Measurements from ENCODE around the gene CYP46A1.

The CYP46A1 gene

DNA sequence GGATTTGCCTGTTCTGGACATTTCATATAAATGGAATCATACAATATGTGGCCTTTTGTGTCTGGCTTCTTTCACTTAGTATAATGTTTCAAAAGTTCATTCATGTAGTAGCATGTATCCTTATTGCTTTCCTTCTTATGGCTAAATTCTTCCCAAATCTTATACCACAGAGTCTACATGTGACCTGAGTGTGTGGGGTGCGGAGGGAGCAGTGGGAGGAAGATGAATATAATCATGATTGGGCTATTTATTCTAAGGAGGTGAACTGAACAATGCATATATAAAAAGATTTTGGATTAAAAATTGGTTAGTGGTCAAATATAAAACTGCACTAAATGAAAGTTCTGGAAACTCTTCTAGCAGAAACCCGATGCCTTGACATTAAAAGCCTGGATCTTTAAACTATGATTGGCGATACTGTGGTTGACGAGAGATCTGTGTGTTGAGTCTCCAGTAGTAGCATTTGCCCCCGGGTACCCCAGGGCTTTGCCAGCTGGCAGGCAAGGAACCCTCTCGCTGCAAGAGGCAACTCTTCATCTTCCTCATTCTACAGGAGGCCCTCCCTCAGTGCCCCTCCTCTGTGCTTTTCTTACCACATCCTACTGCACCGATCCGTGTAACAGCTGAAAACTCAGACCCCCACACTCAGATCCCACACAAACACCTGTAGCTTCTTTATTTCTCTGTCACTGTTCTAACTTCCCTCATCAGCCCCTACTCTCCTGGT is 2.6 kb downstream of the CYP46A1 start:
- in situ Hi-C loops (cut with MboI; ENCODE audit: low sequenced_read_pairs): no loop called here

DNA sequence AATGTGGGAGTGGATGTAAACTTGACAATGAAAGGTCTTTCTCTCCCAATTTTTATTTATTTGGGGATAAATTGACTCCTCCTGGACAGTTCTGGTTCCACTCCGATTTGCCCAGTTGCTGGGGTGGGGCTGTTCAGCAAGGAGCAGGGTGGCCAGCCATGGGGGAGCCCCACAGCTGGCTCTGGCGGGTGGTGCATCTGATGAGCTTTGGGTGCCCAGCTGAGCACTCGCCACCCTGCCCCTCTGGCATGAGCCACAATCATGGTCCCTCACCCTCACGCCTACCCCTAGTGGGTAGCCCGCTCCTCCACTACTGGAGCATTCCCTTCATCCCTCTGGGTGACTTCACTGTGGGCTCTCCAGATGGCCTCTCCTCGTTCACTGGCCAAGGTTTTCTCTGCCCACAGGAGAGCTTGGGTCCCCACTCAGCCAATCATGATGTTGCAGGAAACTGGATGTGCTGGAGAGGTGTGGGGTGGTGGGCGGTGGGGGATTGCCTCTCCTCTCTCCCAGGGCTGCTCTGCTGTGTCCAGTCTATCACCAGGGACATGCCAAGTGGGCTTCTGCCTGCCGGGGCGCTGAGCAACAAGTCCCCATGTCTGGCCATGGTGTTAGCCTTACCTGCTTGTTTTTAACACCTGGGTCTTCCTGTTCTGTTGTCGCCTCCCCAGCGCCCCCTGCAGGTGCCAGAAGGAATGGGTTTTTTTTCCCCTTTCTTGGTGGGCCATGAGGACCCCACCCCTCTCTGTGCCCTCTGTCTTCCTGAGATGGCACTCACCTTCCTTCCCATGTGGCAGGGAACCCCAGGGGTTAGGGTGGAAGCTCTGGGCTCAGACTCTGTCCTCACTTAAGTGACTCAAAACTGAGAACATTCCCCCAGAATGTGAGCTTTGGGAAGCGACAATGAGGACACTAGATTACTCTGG is 3.4 kb downstream of the CYP46A1 start:
- in situ Hi-C loops (cut with MboI; ENCODE audit: low sequenced_read_pairs): no loop called here

GRCh38 chr14:99688210-99688581 is 4.1 kb downstream of the CYP46A1 start:
- in situ Hi-C loops (cut with MboI; ENCODE audit: low sequenced_read_pairs): no loop called here

- in situ Hi-C loops (cut with MboI; ENCODE audit: low sequenced_read_pairs): no loop called here
Observed at GRCh38 chr14:99688629-99689028, 4.5 kb downstream of the CYP46A1 start.

GRCh38 chr14:99689266-99690236 is 5.5 kb downstream of the CYP46A1 start:
- in situ Hi-C loops (cut with MboI; ENCODE audit: low sequenced_read_pairs): no loop called here

DNA sequence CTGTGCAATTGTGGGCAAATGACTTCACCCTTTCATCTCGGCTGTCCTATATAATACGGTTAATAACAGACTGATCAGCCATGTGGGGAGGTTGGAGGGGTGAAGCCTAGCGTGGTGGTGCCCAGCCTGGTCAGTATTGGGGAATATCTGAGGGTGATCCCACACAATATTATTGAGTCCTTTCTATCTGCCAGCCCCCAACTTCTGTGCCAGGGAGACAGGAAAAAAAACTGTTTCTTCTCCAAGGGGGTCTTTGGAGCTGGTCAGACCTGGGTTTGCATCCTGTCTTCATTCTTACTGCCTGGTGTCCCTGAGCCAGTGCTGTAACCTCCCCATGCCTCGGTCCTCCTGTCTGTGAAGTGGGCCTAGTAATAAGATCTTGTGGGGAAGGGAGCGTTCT is 6.5 kb downstream of the CYP46A1 start:
- in situ Hi-C loops (cut with MboI; ENCODE audit: low sequenced_read_pairs): no loop called here

- in situ Hi-C loops (cut with MboI; ENCODE audit: low sequenced_read_pairs): no loop called here
Observed at GRCh38 chr14:99691111-99691885, 7.2 kb downstream of the CYP46A1 start.

- in situ Hi-C loops (cut with MboI; ENCODE audit: low sequenced_read_pairs): no loop called here
Observed at GRCh38 chr14:99693918-99694317, 9.8 kb downstream of the CYP46A1 start.

- in situ Hi-C loops (cut with MboI; ENCODE audit: low sequenced_read_pairs): no loop called here
Observed at GRCh38 chr14:99696929-99697328, 12.8 kb downstream of the CYP46A1 start.

GRCh38 chr14:99698236-99698635 is 14.1 kb downstream of the CYP46A1 start:
- in situ Hi-C loops (cut with MboI; ENCODE audit: low sequenced_read_pairs): no loop called here

DNA sequence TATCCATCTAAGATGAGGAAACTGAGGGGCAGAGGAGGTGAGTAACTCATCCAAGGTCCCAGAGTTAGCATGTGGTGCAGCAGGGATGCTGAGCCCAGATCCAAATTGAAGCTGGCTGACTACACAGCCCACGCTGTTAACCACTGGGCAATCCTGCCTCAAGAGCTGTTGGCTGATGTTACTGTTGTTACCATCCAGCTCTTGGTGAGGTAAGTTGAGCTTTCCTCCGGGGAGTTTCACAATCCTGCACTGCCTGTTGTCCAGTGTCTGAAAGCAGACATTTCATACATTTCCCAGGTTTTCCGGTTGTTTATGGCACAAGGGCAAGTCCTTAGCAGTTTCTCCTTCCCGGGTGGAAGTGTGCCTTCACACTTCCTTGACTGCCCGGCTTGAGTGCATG is 14.5 kb downstream of the CYP46A1 start:
- in situ Hi-C loops (cut with MboI; ENCODE audit: low sequenced_read_pairs): no loop called here

DNA sequence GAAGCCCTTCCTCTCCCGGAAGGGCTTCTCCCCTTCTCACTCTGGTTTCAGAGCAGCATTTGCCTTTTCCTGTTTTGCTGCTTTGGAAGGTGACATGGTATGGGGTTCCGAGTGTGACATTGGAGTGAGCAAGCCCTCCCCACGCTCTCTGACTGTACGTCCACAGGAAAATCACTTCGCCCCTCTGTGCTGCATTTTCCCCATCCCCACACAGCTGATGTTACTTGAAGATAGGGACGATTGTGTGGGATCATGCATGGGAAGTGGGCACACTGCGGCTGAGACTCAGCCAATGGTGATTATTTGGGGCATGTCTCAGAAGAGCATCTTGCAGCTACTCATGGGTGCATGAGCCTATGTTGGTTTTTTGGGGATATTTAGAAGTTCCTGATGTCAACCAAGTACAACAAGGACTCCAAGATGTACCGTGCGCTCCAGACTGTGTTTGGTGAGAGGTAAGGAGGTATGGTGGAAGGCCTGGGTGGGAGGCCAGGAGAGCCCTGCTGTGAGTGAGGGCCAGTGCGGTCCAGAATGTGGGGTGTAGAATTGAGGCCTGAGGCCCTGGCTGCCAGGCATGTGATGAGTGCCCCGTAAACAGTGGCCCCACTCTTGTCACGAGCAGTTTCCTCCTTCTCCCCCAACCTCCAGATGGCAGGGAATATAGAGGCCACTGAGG is 15.1 kb downstream of the CYP46A1 start:
- in situ Hi-C loops (cut with MboI; ENCODE audit: low sequenced_read_pairs): no loop called here

- in situ Hi-C loops (cut with MboI; ENCODE audit: low sequenced_read_pairs): no loop called here
Observed at GRCh38 chr14:99699861-99700260, 15.8 kb downstream of the CYP46A1 start.

GRCh38 chr14:99700379-99700778 is 16.3 kb downstream of the CYP46A1 start:
- in situ Hi-C loops (cut with MboI; ENCODE audit: low sequenced_read_pairs): no loop called here

GRCh38 chr14:99701260-99701659 is 17.2 kb downstream of the CYP46A1 start:
- in situ Hi-C loops (cut with MboI; ENCODE audit: low sequenced_read_pairs): no loop called here

DNA sequence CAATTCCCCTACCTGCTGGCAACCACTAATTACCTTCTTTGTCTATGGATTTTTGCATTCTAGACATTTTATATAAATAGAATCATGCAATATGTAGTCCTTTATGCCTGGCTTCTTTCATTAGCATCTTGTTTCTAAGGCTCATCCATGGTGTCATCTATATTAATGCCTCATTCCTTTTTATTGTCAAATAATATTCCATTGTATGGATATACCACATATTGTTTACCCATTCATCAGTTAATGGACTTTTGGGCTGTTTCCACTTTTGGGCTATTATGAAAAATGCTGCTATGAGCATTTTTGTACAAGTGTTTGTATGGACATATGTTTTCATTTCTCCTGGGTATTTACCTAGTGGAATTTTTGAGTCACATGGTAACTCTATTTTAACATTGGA is 18.0 kb downstream of the CYP46A1 start:
- in situ Hi-C loops (cut with MboI; ENCODE audit: low sequenced_read_pairs): no loop called here

DNA sequence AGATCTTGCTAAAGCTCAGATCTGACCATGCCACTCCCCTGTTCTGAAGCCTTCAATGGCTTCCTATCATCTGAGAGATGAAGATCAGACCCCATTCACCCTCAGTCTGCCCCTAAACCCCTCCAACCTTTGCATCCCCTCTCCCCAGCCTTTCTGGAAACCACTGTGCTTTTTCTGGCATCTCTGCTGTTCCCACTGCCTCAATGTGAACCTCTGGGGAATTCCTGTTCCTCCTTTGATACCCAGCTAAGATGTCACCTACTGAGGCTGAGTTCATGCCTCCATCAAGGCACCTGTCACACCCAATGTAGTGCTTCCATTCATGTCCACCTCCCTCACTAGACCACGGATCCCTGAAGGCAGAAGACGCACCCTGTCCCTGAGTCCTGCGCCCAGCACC is 19.3 kb downstream of the CYP46A1 start:
- in situ Hi-C loops (cut with MboI; ENCODE audit: low sequenced_read_pairs): no loop called here

GRCh38 chr14:99704037-99704436 is 19.9 kb downstream of the CYP46A1 start:
- in situ Hi-C loops (cut with MboI; ENCODE audit: low sequenced_read_pairs): no loop called here

- in situ Hi-C loops (cut with MboI; ENCODE audit: low sequenced_read_pairs): no loop called here
Observed at GRCh38 chr14:99706107-99706900, 22.2 kb downstream of the CYP46A1 start.
